GM12865 (cell line): ENCODE data around the gene DYNLT4.
"Not testable (repeated sequence)": the region's sequence is repeated elsewhere in the genome, so short reads cannot be mapped to it uniquely, and the experiment has no call there.

Source experiments
- DNase-seq: peaks from one replicate; pipeline ENCODE4 v3.0.0; 2010; ENCODE audit warnings: low read depth
- H3K4me3 ChIP-seq: 2 replicates; pipeline ENCODE4 v1.5.1; 2011; ENCODE audit warnings: mild to moderate bottlenecking, low read depth, low read length, control low read depth
- CTCF ChIP-seq: IDR thresholded peaks from 2 replicates; pipeline ENCODE4 v1.5.1; 2011; ENCODE audit warnings: low read length, control low read depth, low read depth, inconsistent platforms; ENCODE audit not compliant: insufficient read depth; ENCODE audit errors: missing control alignments

Gene DYNLT4

GRCh38 chr1:44801491-44802305, 5.5 kb downstream of the DYNLT4 start:
- H3K4me3 ChIP-seq = peak overlapping the region; percentile 91
- no peak for TF ChIP-seq CTCF
- no peak for DNase-seq

- peak; percentile 99 for DNase-seq
- TF ChIP-seq CTCF = peak; percentile 91
Observed at GRCh38 chr1:44799770-44800584, 7.2 kb downstream of the DYNLT4 start, which contains the start of gene PLK3. TSS of gene PLK3 (plus strand) at chr1:44800377. CDS start at chr1:44800464, 87 bp downstream.

GRCh38 chr1:44798481-44799365, 8.4 kb downstream of the DYNLT4 start:
- no peak for DNase-seq
- H3K4me3 ChIP-seq = no peak overlapping the region
- TF ChIP-seq CTCF = no peak

More at GRCh38 chr1:44799770-44800584, 7.2 kb downstream of the DYNLT4 start, which contains the start of gene PLK3:
- peak within 1 kb of the TSS; percentile 91 for H3K4me3 ChIP-seq

- DNase-seq, H3K4me3 ChIP-seq: not testable (repeated sequence)
Observed at GRCh38 chr1:44797886-44798285, 9.3 kb downstream of the DYNLT4 start.

- no peak overlapping the region for H3K4me3 ChIP-seq
- DNase-seq = no peak
- TF ChIP-seq CTCF = no peak
Observed at GRCh38 chr1:44792736-44793502, 14.2 kb downstream of the DYNLT4 start.

GRCh38 chr1:44790968-44791801, 16.0 kb downstream of the DYNLT4 start:
- no peak for TF ChIP-seq CTCF
- DNase-seq = no peak
- H3K4me3 ChIP-seq = no peak overlapping the region
